HepG2 (cell line): Measurements from ENCODE around the gene THSD8. TPM values are rescaled to one million over a fixed set of nuclear protein-coding genes. Genes with fewer than 3 reads are reported as not detected.

ENCODE experiments used
- ARID5B ChIP-seq: IDR thresholded peaks from 2 replicates; pipeline ENCODE4 v1.4.0; 2020; ENCODE audit warnings: mild to moderate bottlenecking, missing genetic modification reagents
- CBX5 ChIP-seq: sonication (generic); formaldehyde crosslinking; IDR thresholded peaks from 2 replicates; pipeline ENCODE4 v1.4.0; 2020; ENCODE audit warnings: missing genetic modification reagents, borderline replicate concordance
- CEBPB ChIP-seq: IDR thresholded peaks from 2 replicates; pipeline ENCODE4 v1.6.1; 2011; ENCODE audit warnings: low read depth, low read length, improper control_type of control experiment, borderline replicate concordance
- GABPA ChIP-seq, 2 experiments: IDR thresholded peaks; 2 replicates each; pipeline ENCODE4 v1.6.1; 2011 to 2016; ENCODE audit warnings: low read depth in 2 of 2, low read length in 1 of 2, missing biosample characterization in 1 of 2, missing genetic modification characterization in 1 of 2
- GATAD1 ChIP-seq: IDR thresholded peaks from 2 replicates; pipeline ENCODE4 v1.6.1; 2016; ENCODE audit warnings: missing genetic modification reagents, missing compliant biosample characterization
- GPN1 ChIP-seq: sonication (generic); formaldehyde crosslinking; IDR thresholded peaks from 2 replicates; pipeline ENCODE4 v1.5.1; 2020; ENCODE audit warnings: missing genetic modification reagents, borderline replicate concordance
- GTF2F1 ChIP-seq: fragments of 150-350 bp; IDR thresholded peaks from 2 replicates; pipeline ENCODE4 v1.6.1; 2014; ENCODE audit warnings: low read length
- HMG20A ChIP-seq: IDR thresholded peaks from 2 replicates; pipeline ENCODE4 v1.6.1; 2016; ENCODE audit warnings: borderline replicate concordance
- HMG20B ChIP-seq: conservative IDR thresholded peaks from 2 replicates; pipeline ENCODE4 v1.6.1; 2016; ENCODE audit warnings: missing genetic modification reagents, missing compliant biosample characterization
- KLF6 ChIP-seq: IDR thresholded peaks from 2 replicates; pipeline ENCODE4 v1.8.0; 2016; ENCODE audit warnings: missing biosample characterization, missing genetic modification reagents
- MAX ChIP-seq: IDR thresholded peaks from 2 replicates; pipeline ENCODE4 v1.6.1; 2012; ENCODE audit warnings: inconsistent platforms
- MYNN ChIP-seq: sonication (generic); formaldehyde crosslinking; IDR thresholded peaks from 2 replicates; pipeline ENCODE4 v1.4.0; 2020; ENCODE audit warnings: mild to moderate bottlenecking, low read depth, missing genetic modification reagents
- PAX8 ChIP-seq: sonication (generic); formaldehyde crosslinking; IDR thresholded peaks from 2 replicates; pipeline ENCODE4 v1.8.0; 2022; ENCODE audit warnings: mild to moderate bottlenecking, missing genetic modification reagents, borderline replicate concordance
- PLRG1 ChIP-seq: fragments of 450-650 bp; conservative IDR thresholded peaks from 2 replicates; pipeline ENCODE4 v1.6.1; 2016
- POLR2A ChIP-seq, 2 experiments: IDR thresholded peaks; 2 replicates each; pipeline ENCODE4 v1.6.1; 2011; ENCODE audit warnings: low read depth in 2 of 2, low read length in 2 of 2, mild to moderate bottlenecking in 1 of 2, moderate library complexity in 1 of 2; ENCODE audit not compliant: insufficient read depth in 1 of 2
- RAD21 ChIP-seq: fragments of 450-650 bp; formaldehyde crosslinking; IDR thresholded peaks from 2 replicates; pipeline ENCODE4 v1.5.0; 2020; ENCODE audit warnings: mild to moderate bottlenecking
- RBM22 ChIP-seq: fragments of 200-400 bp; formaldehyde crosslinking; optimal IDR thresholded peaks from 2 replicates; pipeline ENCODE3; 2017; ENCODE audit warnings: mild to moderate bottlenecking, low read length, moderate library complexity
- RFX3 ChIP-seq: IDR thresholded peaks from 2 replicates; pipeline ENCODE4 v1.6.1; 2016; ENCODE audit warnings: missing biosample characterization, missing genetic modification reagents
- THAP9 ChIP-seq: sonication (generic); formaldehyde crosslinking; IDR thresholded peaks from 2 replicates; pipeline ENCODE4; 2020; ENCODE audit warnings: missing genetic modification reagents, mild to moderate bottlenecking, borderline replicate concordance
- XBP1 ChIP-seq: sonication (generic); formaldehyde crosslinking; IDR thresholded peaks from 2 replicates; pipeline ENCODE4 v1.5.0; 2020; ENCODE audit warnings: missing genetic modification reagents
- ZBTB7A ChIP-seq: sonication (generic); formaldehyde crosslinking; IDR thresholded peaks from 2 replicates; pipeline ENCODE4 v1.8.0; 2022; ENCODE audit warnings: mild to moderate bottlenecking, missing genetic modification reagents
- ZNF292 ChIP-seq: sonication (generic); formaldehyde crosslinking; IDR thresholded peaks from 2 replicates; pipeline ENCODE4 v1.8.1; 2022; ENCODE audit warnings: mild to moderate bottlenecking, low read depth, missing genetic modification reagents, borderline replicate concordance
- ZNF33A ChIP-seq: sonication (generic); formaldehyde crosslinking; IDR thresholded peaks from 2 replicates; pipeline ENCODE4 v1.5.1; 2020; ENCODE audit warnings: missing genetic modification reagents, mild to moderate bottlenecking, moderate library complexity, borderline replicate concordance
- ZNF614 ChIP-seq: IDR thresholded peaks from 2 replicates; pipeline ENCODE4 v1.6.1; 2018; ENCODE audit warnings: missing biosample characterization, missing genetic modification reagents, inconsistent platforms, borderline replicate concordance
- ZNF616 ChIP-seq: sonication (generic); formaldehyde crosslinking; IDR thresholded peaks from 2 replicates; pipeline ENCODE4 v1.5.0; 2020; ENCODE audit warnings: low read depth, mild to moderate bottlenecking, missing genetic modification reagents
- polyA plus RNA-seq, 8 experiments: library from polyadenylated mRNA; depleted of rRNA in 3 of 8; stranded (reverse) in 7 of 8; unstranded in 1 of 8; fragments of >200 nt; fragmentation: Illumina TruSeq in 4 of 8; extraction: Trizol in 4 of 8; gene quantifications; 2 replicates each; pipeline versions ENCODE4 v1.2.1 to v1.2.3, GENCODE V29; 2011 to 2016; ENCODE audit warnings: low read depth in 4 of 8, missing spikeins in 1 of 8, mixed read lengths in 1 of 8; ENCODE audit not compliant: insufficient read depth in 1 of 8
- total RNA-seq, 5 experiments: library from RNA; depleted of rRNA; stranded (reverse); fragments of >200 nt; fragmentation: Illumina TruSeq; extraction: Trizol; gene quantifications; 2 replicates each; pipeline ENCODE4 v1.2.3, GENCODE V29; 2016; ENCODE audit warnings: low read depth in 1 of 5

Gene THSD8
- total and polyA plus RNA-seq, 2 of the 13 experiments (the other 11 are each of a cell fraction or from before 2014, with no cell fraction given): 4.8 to 14.9 TPM

- TF ChIP-seq ARID5B (CRISPR knock-in tag) (peak; percentile 61), HMG20A (CRISPR knock-in tag) (no peak), ZNF616 (CRISPR knock-in tag) (no peak; the same call in 1 of the 2 replicates), CEBPB (no peak), RBM22 (peak; percentile 21), ZBTB7A (no peak), GPN1 (no peak), HMG20B (CRISPR knock-in tag) (no peak), KLF6 (CRISPR knock-in tag) (peak; percentile 68; the same call in 1 of the 2 replicates), RAD21 (peak; percentile 50; the same call in 1 of the 2 replicates), ZNF292 (no peak), PAX8 (CRISPR knock-in tag) (no peak; the same call in 1 of the 2 replicates), ZNF614 (CRISPR knock-in tag) (no peak), GTF2F1 (no peak), MAX (peak; percentile 88), XBP1 (CRISPR knock-in tag) (no peak), PLRG1 (no peak), GABPA (IDR thresholded peaks at IDR 0.05; ENCODE audit: low read depth, low read length) (no peak), GABPA (CRISPR knock-in tag; IDR thresholded peaks at IDR 0.05; ENCODE audit: low read depth) (peak; percentile 36; the same call in 1 of the 2 replicates), THAP9 (no peak; the same call in 1 of the 2 replicates), CBX5 (CRISPR knock-in tag) (no peak), GATAD1 (CRISPR knock-in tag) (peak; percentile 66; the same call in 1 of the 2 replicates), MYNN (no peak), POLR2A (IDR thresholded peaks at IDR 0.05; ENCODE audit: insufficient read depth in 1 of 2, low read depth in 2 of 2, low read length in 2 of 2) (peak; percentile 47 to 65; a peak in 3 of 4 replicates), RFX3 (CRISPR knock-in tag) (no peak), ZNF33A (CRISPR knock-in tag) (no peak)
Measured at GRCh38 chr19:12793290-12794195, 8.3 kb upstream of the THSD8 start (continued).
